OCI-LY1 (cell line): ENCODE data around the gene VENTX.

Source experiments
- CTCF ChIP-seq: fragments of 200-600 bp; sonication (generic), shearing (Covaris generic); IDR thresholded peaks from 2 replicates; pipeline ENCODE4 v1.5.1; 2017; ENCODE audit warnings: mild to moderate bottlenecking, antibody characterized with exemption, low read length, moderate library complexity, mixed read lengths
- EZH2 ChIP-seq: fragments of 200-600 bp; sonication (generic), shearing (Covaris generic); IDR thresholded peaks from 2 replicates; pipeline ENCODE4 v1.8.0; 2017; ENCODE audit warnings: borderline replicate concordance, mixed run types, mild to moderate bottlenecking, antibody characterized with exemption, low read length, moderate library complexity, mixed read lengths

GRCh38 chr10:133224756-133225372, 12.8 kb upstream of the VENTX start:
- no peak for TF ChIP-seq CTCF
- TF ChIP-seq EZH2: no peak
